GM12878 (cell line): ENCODE data around the gene OR2J1. TPM values are rescaled to one million over a fixed set of nuclear protein-coding genes. Genes with fewer than 3 reads are reported as not detected.

Source experiments
- ATAC-seq: fragments of 200-7000 bp; cut with Tn5 transposase; 3 replicates; pipeline ENCODE4 v1.9.1; 2020; ENCODE audit warnings: mild to moderate bottlenecking, moderate library complexity
- BruUV-seq: library from RNA; stranded (reverse); fragments of 400-500 nt; replicated peaks from 2 replicates; lab custom pipeline; 2021; lab: Mats Ljungman, UMichigan
- CTCF ChIA-PET: fragments of 300-600 bp; sonication (Branson Sonifier 250); formaldehyde crosslinking; extraction: SDS; loops from one replicate; lab custom pipeline; 2021; ENCODE audit warnings: inconsistent platforms; lab: Yijun Ruan, JAX
- POLR2A ChIA-PET: fragments of 350-600 bp; formaldehyde crosslinking; extraction: SDS; loops from one replicate; lab custom pipeline; 2021; ENCODE audit warnings: inconsistent platforms; lab: Charles Lee
- RAD21 ChIA-PET: fragments of 300-600 bp; sonication (Branson Sonifier 250); formaldehyde crosslinking; loops from one replicate; lab custom pipeline; 2023; ENCODE audit warnings: antibody characterized with exemption; ENCODE audit not compliant: unreplicated experiment; lab: Charles Lee
- SMC1A ChIA-PET: fragments of 300-600 bp; sonication (Branson Sonifier 250); formaldehyde crosslinking; loops from one replicate; lab custom pipeline; 2023; ENCODE audit not compliant: unreplicated experiment, uncharacterized antibody; lab: Charles Lee
- DNase-seq: peaks from one replicate; pipeline ENCODE4 v3.0.0-alpha.2; 2011; ENCODE audit warnings: low read depth, low spot score
- FAIRE-seq: peaks from 3 replicates; lab custom pipeline; 2011; peaks lifted over from hg19 to GRCh38; lab: Jason Lieb, UNC
- H2AFZ ChIP-seq: 2 replicates; pipeline ENCODE4 v1.6.0; 2011; ENCODE audit warnings: low read depth, low read length, control low read depth; ENCODE audit not compliant: control insufficient read depth
- H3K27ac ChIP-seq: 2 replicates; pipeline ENCODE4 v1.5.1; 2011; ENCODE audit warnings: control low read depth; ENCODE audit not compliant: control insufficient read depth, insufficient read depth
- H3K27me3 ChIP-seq, 2 experiments: replicated peaks in 1 of 2; 2 replicates each; pipeline versions ENCODE4 v1.6.0 to v1.6.1; 2011; ENCODE audit warnings: low read length in 1 of 2; ENCODE audit not compliant: control insufficient read depth in 2 of 2, insufficient read depth in 2 of 2
- H3K36me3 ChIP-seq, 2 experiments: 2 replicates each; pipeline ENCODE4 v1.5.1; 2011; ENCODE audit warnings: low read length in 1 of 2; ENCODE audit not compliant: control insufficient read depth in 2 of 2, insufficient read depth in 2 of 2
- H3K4me1 ChIP-seq: 2 replicates; pipeline ENCODE4 v1.6.1; 2011; ENCODE audit warnings: mild to moderate bottlenecking, low read length, moderate library complexity, mixed read lengths; ENCODE audit not compliant: control insufficient read depth, insufficient read depth
- H3K4me2 ChIP-seq: 2 replicates; pipeline ENCODE4 v1.6.0; 2011; ENCODE audit warnings: control low read depth; ENCODE audit not compliant: control insufficient read depth, insufficient read depth
- H3K4me3 ChIP-seq: fragments of 200-600 bp; sonication (generic); 2 replicates; pipeline ENCODE4 v1.5.1; 2016
- H3K79me2 ChIP-seq: 2 replicates; pipeline ENCODE4 v1.6.0; 2011; ENCODE audit warnings: low read length; ENCODE audit not compliant: control insufficient read depth, insufficient read depth
- H3K9ac ChIP-seq: 2 replicates; pipeline ENCODE4 v1.8.0; 2011; ENCODE audit warnings: low read length, control low read depth, mixed read lengths; ENCODE audit not compliant: control insufficient read depth, insufficient read depth
- H3K9me3 ChIP-seq: replicated peaks from 3 replicates; pipeline ENCODE4 v1.5.1; 2011; ENCODE audit warnings: mild to moderate bottlenecking, low read length; ENCODE audit not compliant: control insufficient read depth, insufficient read depth
- H4K20me1 ChIP-seq: 2 replicates; pipeline ENCODE4 v1.6.0; 2011; ENCODE audit not compliant: control insufficient read depth, insufficient read depth
- BRCA1 ChIP-seq: IDR thresholded peaks from 2 replicates; pipeline ENCODE4 v1.6.1; 2011; ENCODE audit warnings: low read depth, low read length, improper control_type of control experiment
- FOXM1 ChIP-seq: IDR thresholded peaks from 2 replicates; pipeline ENCODE4 v1.6.1; 2012; ENCODE audit warnings: low read depth, mild to moderate bottlenecking, inconsistent platforms, low read length, moderate library complexity
- MTA2 ChIP-seq: fragments of 450-650 bp; IDR thresholded peaks from 2 replicates; pipeline ENCODE4 v1.6.1; 2016; ENCODE audit warnings: low read depth, mild to moderate bottlenecking, moderate library complexity
- NFXL1 ChIP-seq: fragments of 450-650 bp; IDR thresholded peaks from 2 replicates; pipeline ENCODE4 v1.6.1; 2017; ENCODE audit warnings: antibody characterized with exemption, mild to moderate bottlenecking, borderline replicate concordance
- NFYB ChIP-seq: IDR thresholded peaks from 2 replicates; pipeline ENCODE4 v1.6.1; 2011; ENCODE audit warnings: low read depth, mild to moderate bottlenecking, low read length, improper control_type of control experiment, moderate library complexity; ENCODE audit not compliant: insufficient read depth
- NRF1 ChIP-seq: conservative IDR thresholded peaks from 2 replicates; pipeline ENCODE4 v1.6.1; 2011; ENCODE audit warnings: mild to moderate bottlenecking, low read depth, low read length, improper control_type of control experiment
- STAT1 ChIP-seq: fragments of 450-650 bp; conservative IDR thresholded peaks from 2 replicates; pipeline ENCODE4 v1.6.1; 2014; ENCODE audit warnings: antibody characterized with exemption, mild to moderate bottlenecking
- TARDBP ChIP-seq: IDR thresholded peaks from 2 replicates; pipeline ENCODE4 v1.6.1; 2016; ENCODE audit warnings: borderline replicate concordance
- ZBTB33 ChIP-seq: fragments of 450-650 bp; IDR thresholded peaks from 2 replicates; pipeline ENCODE4 v1.6.1; 2017; ENCODE audit warnings: mild to moderate bottlenecking
- WGBS: methylation state at CpG from one replicate; pipeline ENCODE4 v1.1.6; 2016; ENCODE audit warnings: low lambda C conversion rate; ENCODE audit not compliant: insufficient replicate concordance, insufficient coverage; ENCODE audit errors: missing lambda C conversion rate; 5-methylcytosine and 5-hydroxymethylcytosine counted together
- in situ Hi-C: fragments of 300-500 bp; cut with MboI; formaldehyde crosslinking; loops from 9 replicates; pipeline ENCODE4 v1.14.3; 2018; ENCODE audit warnings: mixed read lengths
- intact Hi-C: fragments of 100-400 bp; cut with micrococcal nuclease; formaldehyde crosslinking; loops from one replicate; pipeline ENCODE4 v1.14.2; 2022; ENCODE audit not compliant: unreplicated experiment
- polyA plus RNA-seq, 11 experiments: library from polyadenylated mRNA; depleted of rRNA in 4 of 11; unstranded in 6 of 11; stranded (reverse) in 5 of 11; fragments of >200 nt; fragmentation: Nextera tagmentation in 4 of 11; fragmentation: Illumina TruSeq in 1 of 11; extraction: Ambion mirVana in 4 of 11; extraction: Trizol in 1 of 11; gene quantifications; 1 replicate in 1 of 11; 2 replicates in 10 of 11; pipeline versions ENCODE4 v1.2.1 to v1.2.3, GENCODE V29; 2011 to 2016; ENCODE audit warnings: inconsistent platforms in 2 of 11, missing spikeins in 2 of 11, low read depth in 1 of 11
- total RNA-seq, 4 experiments: library from RNA; depleted of rRNA in 3 of 4; stranded (reverse); fragments of >200 nt in 3 of 4; fragmentation: Illumina TruSeq in 1 of 4; extraction: Trizol in 1 of 4; gene quantifications; 2 replicates each; pipeline versions ENCODE4 v1.2.1 to v1.2.3, GENCODE V29; 2013 to 2021

Gene OR2J1
- total and polyA plus RNA-seq, 10 of the 15 experiments (the other 5 are each of a cell fraction or from before 2014, with no cell fraction given) = not detected

- Histone ChIP-seq H3K4me3 (no peak overlapping the region), H2AFZ (no peak overlapping the region), H3K27ac (no peak overlapping the region), H3K27me3 (no peaks in the 10 kb centered on the region), H3K4me1 (no peaks in the 10 kb centered on the region), H3K4me2 (no peak overlapping the region), H3K79me2 (no peaks in the 10 kb centered on the region), H4K20me1 (no peaks in the 10 kb centered on the region), H3K9ac (no peak overlapping the region), H3K36me3 (no peaks in the 10 kb centered on the region), H3K9me3 (no peaks in the 10 kb centered on the region)
- 0% methylated on average over 1 of the region's 1 CpG for WGBS
- ChIA-PET CTCF (no interaction called here), POLR2A (no interaction called here), RAD21 (no interaction called here), SMC1A (no interaction called here)
- intact Hi-C loops = no loop called here
- no peak for TF ChIP-seq FOXM1
- no peak for TF ChIP-seq ZBTB33
- no peak for TF ChIP-seq STAT1
- no peak for TF ChIP-seq NFXL1
- no peak for TF ChIP-seq NFYB
- no peak for TF ChIP-seq MTA2
- ATAC-seq = no peak
- in situ Hi-C loops = no loop called here
- no peak for FAIRE-seq
- DNase-seq = no peak
- no TSS peak for BruUV-seq
Observed at GRCh38 chr6:29097803-29098202, 1.5 kb upstream of the OR2J1 start.

GRCh38 chr6:29107758-29108157 lies 8.5 kb downstream of the OR2J1 start, which contains the start of gene OR2J3:
Gene OR2J3, plus strand, starts transcription at chr6:29108058. Its CDS starts 3,833 bp downstream, at chr6:29111891.
- H3K79me2 ChIP-seq = no peaks in the 10 kb centered on the region
- TF ChIP-seq NRF1 (no peak), BRCA1 (no peak), TARDBP (no peak)
- no peak within 1 kb of the TSS for H3K27ac ChIP-seq
- ChIA-PET SMC1A (no interaction called here), RAD21 (no interaction called here), CTCF (no interaction called here), POLR2A (no interaction called here)
- intact Hi-C loops (no loop called here), in situ Hi-C loops (no loop called here)
- no peak within 1 kb of the TSS for H2AFZ ChIP-seq
- no peaks in the 10 kb centered on the region for H3K9me3 ChIP-seq
- no peak within 1 kb of the TSS for H3K4me3 ChIP-seq
- ATAC-seq (no peak), FAIRE-seq (no peak), DNase-seq (no peak)
- H3K4me1 ChIP-seq = no peaks in the 10 kb centered on the region
- 0% methylated on average over 1 of the region's 1 CpG for WGBS
- no peak within 1 kb of the TSS for H3K4me2 ChIP-seq
- BruUV-seq = no TSS peak
- no peaks in the 10 kb centered on the region for H4K20me1 ChIP-seq
- H3K27me3 ChIP-seq = no peaks in the 10 kb centered on the region
- no peak within 1 kb of the TSS for H3K9ac ChIP-seq
- no peaks in the 10 kb centered on the region for H3K36me3 ChIP-seq
